ENCODE results near the gene PPP1R12B. TPM values are rescaled to one million over a fixed set of nuclear protein-coding genes. Genes with fewer than 3 reads are reported as not detected.

PPP1R12B gene
- total and polyA plus RNA-seq, 12 donors, result 16.5 to 969 (median 604) TPM

GRCh38 chr1:202592146-202592545 lies 243.6 kb downstream of the PPP1R12B start:
- intact Hi-C loops (cut with DNase I), result loop anchor here in 7 of 10 donors (10.0 kb wide), 2 partner anchors 87 to 97 kb away; no protein-coding TSS in a partner anchor
- Histone ChIP-seq H3K4me3 (no peak overlapping the region), H3K4me1 (peaks cover 25 to 73% (median 61%) of the 10 kb centered on the region in 9 donors), H3K36me3 (peaks cover 0 to 9% (median 0%) of the 10 kb centered on the region in 9 donors), H3K27ac (peak overlapping the region in 6 of 10 donors; percentile 60 to 96 (median 90)), H3K9me3 (no peaks in the 10 kb centered on the region), H3K27me3 (peaks cover 0 to 55% (median 0%) of the 10 kb centered on the region in 7 donors)
- ATAC-seq (no peak), DNase-seq (no peak)
- 66 to 70% methylated on average over 7 of the region's 7 CpGs for WGBS, 2 donors
- TF ChIP-seq, protein P1, sequence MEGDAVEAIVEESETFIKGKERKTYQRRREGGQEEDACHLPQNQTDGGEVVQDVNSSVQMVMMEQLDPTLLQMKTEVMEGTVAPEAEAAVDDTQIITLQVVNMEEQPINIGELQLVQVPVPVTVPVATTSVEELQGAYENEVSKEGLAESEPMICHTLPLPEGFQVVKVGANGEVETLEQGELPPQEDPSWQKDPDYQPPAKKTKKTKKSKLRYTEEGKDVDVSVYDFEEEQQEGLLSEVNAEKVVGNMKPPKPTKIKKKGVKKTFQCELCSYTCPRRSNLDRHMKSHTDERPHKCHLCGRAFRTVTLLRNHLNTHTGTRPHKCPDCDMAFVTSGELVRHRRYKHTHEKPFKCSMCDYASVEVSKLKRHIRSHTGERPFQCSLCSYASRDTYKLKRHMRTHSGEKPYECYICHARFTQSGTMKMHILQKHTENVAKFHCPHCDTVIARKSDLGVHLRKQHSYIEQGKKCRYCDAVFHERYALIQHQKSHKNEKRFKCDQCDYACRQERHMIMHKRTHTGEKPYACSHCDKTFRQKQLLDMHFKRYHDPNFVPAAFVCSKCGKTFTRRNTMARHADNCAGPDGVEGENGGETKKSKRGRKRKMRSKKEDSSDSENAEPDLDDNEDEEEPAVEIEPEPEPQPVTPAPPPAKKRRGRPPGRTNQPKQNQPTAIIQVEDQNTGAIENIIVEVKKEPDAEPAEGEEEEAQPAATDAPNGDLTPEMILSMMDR (IDR thresholded peaks at IDR 0.05), result no peak

DNA sequence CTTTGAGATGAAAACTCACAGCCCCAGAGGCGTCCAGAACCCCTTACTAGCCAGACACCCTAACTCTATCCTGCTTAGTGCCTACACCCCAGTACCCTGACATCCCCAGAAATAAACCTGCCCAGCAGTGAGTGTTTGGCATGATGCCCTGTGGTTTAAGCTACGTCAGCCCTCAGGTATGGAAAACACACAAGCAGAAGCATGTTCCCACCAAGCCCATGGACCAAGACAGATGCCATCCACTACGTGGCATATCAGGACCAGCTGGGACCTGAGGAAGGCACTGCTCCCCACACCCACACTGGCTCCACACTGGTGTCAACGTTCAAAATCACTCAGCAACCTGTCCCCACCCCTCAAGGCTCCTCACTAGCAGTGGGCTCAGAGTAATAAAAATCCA lies 245.3 kb downstream of the PPP1R12B start:
- WGBS, 2 donors, result 67 to 71% methylated on average over 4 of the region's 4 CpGs
- intact Hi-C loops (cut with DNase I), result loop anchor here in 7 of 10 donors (10.0 kb wide), 2 partner anchors 89 to 99 kb away; no protein-coding TSS in a partner anchor
- DNase-seq (no peak), ATAC-seq (no peak)
- TF ChIP-seq, protein P1 (IDR thresholded peaks at IDR 0.05), result no peak
- Histone ChIP-seq H3K36me3 (peaks cover 0 to 23% (median 0%) of the 10 kb centered on the region in 9 donors), H3K27ac (peak overlapping the region in 7 of 10 donors; percentile 36 to 96 (median 89)), H3K27me3 (peaks cover 0 to 55% (median 0%) of the 10 kb centered on the region in 7 donors), H3K4me1 (peaks cover 20 to 56% (median 44%) of the 10 kb centered on the region in 9 donors), H3K9me3 (no peaks in the 10 kb centered on the region), H3K4me3 (no peak overlapping the region)

DNA sequence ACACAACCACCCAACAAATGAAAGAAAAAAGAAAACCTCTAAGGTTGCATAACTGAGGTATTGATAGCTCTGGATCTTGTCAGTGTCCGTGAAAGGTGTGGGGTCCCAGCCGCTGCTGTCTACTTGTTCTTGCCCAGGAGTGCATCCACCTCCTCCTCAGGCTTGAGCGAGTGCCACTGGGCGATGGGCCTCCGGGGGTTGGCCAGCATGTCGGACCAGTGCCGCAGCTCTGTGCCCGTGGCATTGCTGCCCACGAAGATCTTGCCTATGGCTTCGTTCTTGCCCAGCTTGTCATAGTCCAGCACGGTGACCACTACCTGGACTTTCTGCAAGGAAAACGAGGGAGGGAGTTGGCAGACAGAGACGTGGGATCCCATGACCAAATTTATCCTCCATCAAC lies 248.1 kb downstream of the PPP1R12B start:
- WGBS, 2 donors, result 88 to 96% methylated on average over 13 of the region's 13 CpGs
- DNase-seq, result no peak

GRCh38 chr1:202597090-202597761 lies 248.7 kb downstream of the PPP1R12B start:
- Histone ChIP-seq H3K4me1 (peaks cover 6 to 32% (median 26%) of the 10 kb centered on the region in 9 donors), H3K27ac (no peak overlapping the region), H3K36me3 (peaks cover 0 to 41% (median 6%) of the 10 kb centered on the region in 9 donors), H3K9me3 (no peaks in the 10 kb centered on the region), H3K4me3 (no peak overlapping the region), H3K27me3 (peaks cover 0 to 61% (median 0%) of the 10 kb centered on the region in 7 donors)
- TF ChIP-seq, protein P1 (IDR thresholded peaks at IDR 0.05), result no peak
- intact Hi-C loops (cut with DNase I), result loop anchor here in 7 of 10 donors (10.0 kb wide), 2 partner anchors 92 to 102 kb away; no protein-coding TSS in a partner anchor
- DNase-seq, result no peak
- WGBS, 2 donors, result 90 to 95% methylated on average over 3 of the region's 3 CpGs
- ATAC-seq, result no peak

More for the DNA sequence above, 248.1 kb downstream of the PPP1R12B start:
- TF ChIP-seq, protein P1 (IDR thresholded peaks at IDR 0.05), result no peak
- H3K9me3 ChIP-seq, result no peaks in the 10 kb centered on the region
- ATAC-seq, result no peak
- no peak overlapping the region for H3K27ac ChIP-seq
- H3K36me3 ChIP-seq, result peaks cover 0 to 36% (median 6%) of the 10 kb centered on the region in 9 donors
- peaks cover 0 to 56% (median 0%) of the 10 kb centered on the region in 7 donors for H3K27me3 ChIP-seq
- peaks cover 10 to 38% (median 29%) of the 10 kb centered on the region in 9 donors for H3K4me1 ChIP-seq
- intact Hi-C loops (cut with DNase I), result loop anchor here in 7 of 10 donors (10.0 kb wide), 2 partner anchors 92 to 102 kb away; no protein-coding TSS in a partner anchor
- H3K4me3 ChIP-seq, result no peak overlapping the region
